Smooth muscle cell of trachea (primary cell): ENCODE data around the gene PIN1. TPM values are rescaled to one million over a fixed set of nuclear protein-coding genes. Genes with fewer than 3 reads are reported as not detected.

ENCODE experiments used
- total RNA-seq: library from RNA; depleted of rRNA; stranded (reverse); fragments of >200 nt; gene quantifications from 2 replicates; pipeline ENCODE4 v1.2.1, GENCODE V29; 2014

PIN1 gene
- 106 and 166 TPM in 2 replicates for total RNA-seq

DNA sequence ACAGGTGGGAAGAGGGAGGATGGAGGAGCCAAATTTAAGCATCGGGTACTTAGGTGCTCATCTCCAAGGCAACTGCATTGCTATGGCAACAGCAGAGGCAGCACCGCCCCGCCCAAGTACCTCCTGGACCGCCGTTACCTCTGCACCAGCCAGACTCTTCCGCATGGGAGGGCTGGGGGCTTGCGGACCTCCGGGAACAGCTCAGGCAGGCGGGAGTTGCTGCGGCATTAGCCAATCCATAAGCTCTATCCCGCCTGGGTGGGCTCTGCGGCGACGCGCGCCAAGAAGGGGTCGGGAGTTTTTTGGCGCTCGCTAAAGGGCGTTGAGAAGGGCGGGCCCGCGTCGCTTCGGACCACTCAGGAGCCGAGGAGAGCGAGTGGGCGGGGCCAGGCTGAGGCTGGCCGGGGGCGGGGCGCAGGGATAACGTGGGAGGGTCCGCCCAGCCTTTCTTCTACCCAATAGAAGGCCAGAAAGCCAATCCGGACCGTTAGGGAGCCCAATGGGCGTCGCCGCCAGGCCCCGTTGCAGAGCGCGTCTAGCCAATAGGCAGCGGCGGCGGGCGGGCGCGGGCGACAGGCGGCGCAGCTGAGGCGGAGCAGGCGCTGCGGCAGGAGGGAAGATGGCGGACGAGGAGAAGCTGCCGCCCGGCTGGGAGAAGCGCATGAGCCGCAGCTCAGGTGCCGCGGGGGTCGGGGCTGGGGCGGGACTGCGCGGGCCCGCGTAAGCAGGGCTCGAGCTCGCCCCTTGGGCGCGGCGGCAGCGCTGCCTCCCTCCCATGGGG lies at the start of gene PIN1:
TSS of gene PIN1 (plus strand) at position 593 of the 781 bp plus-strand sequence. CDS start at position 620, 27 bp downstream.

GRCh38 chr19:9818734-9819595 lies 16.2 kb upstream of the PIN1 start, which contains the start of gene FBXL12:
Gene FBXL12 (minus strand): TSS chr19:9819079. CDS start chr19:9818813, 266 bp downstream.

DNA sequence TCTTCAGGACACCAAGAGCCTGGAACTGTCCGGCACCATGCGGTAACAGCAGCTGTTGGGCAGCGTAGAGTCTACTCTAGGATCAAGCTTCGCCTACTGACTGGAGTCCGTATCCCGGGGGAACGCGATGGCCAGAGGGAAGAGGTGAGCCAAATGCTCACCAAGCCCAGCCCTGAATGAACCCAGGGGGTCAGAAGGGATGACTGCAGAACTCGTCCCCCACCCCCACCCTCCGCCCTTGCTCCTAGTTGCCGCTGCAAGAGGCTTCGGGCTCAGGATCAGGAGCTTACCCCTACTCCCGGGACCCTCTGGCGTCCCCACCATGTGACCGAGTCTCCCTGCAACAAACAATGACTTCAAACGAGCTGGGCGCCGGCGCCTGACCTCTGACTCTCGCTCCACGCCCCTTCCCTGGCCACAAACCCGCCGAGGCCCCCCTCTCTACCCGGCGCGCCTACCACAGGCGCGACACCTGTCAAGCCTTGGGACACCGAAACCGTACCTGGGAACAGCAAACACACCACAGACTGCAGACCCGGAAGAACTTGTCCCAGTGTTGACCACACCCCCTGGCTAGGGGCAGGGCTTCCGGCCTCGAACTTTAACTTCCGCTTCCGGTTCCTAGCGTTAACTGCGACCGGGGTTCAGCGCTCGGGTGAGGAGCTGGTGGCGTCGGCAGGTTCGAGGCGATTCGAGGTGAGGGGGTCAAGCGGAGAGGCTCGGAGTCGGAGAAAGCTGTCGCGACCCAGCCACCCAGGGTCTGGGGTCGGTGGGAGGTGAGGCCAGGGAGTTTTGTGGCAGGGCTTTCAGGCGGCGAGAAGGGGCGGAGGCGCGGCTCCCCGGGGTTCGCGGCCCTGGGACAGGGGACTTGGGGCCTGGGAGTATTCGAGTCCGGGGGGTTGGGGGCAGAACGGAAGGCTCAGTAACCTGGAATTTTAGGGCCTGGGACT lies 7.6 kb upstream of the PIN1 start, which contains the start of gene UBL5:
TSS of gene UBL5 (plus strand) at position 630 of the 950 bp plus-strand sequence. CDS start 420 bp downstream, outside the sequence.

Other genes starting within 250 kb of the PIN1 start
- 37.4 and 42.8 TPM in 2 replicates for gene ZNF561, start 214.1 kb upstream of the PIN1 start, total RNA-seq
- 22.4 and 23.5 TPM in 2 replicates for gene ZNF562, start 160.2 kb upstream of the PIN1 start, total RNA-seq
- gene ZNF846, start 66.6 kb upstream of the PIN1 start, total RNA-seq, result 17.3 and 20.2 TPM in 2 replicates
- gene FBXL12, start 16.2 kb upstream of the PIN1 start, total RNA-seq, result 22.1 and 35.1 TPM in 2 replicates
- 126 and 308 TPM in 2 replicates for gene UBL5, start 7.4 kb upstream of the PIN1 start, total RNA-seq
- 4.1 and 6.1 TPM in 2 replicates for gene OLFM2, start 101.2 kb downstream of the PIN1 start, total RNA-seq
- 3.8 and 5.0 TPM in 2 replicates for gene COL5A3, start 175.2 kb downstream of the PIN1 start, total RNA-seq
- not detected in 2 replicates for gene RDH8, start 178.2 kb downstream of the PIN1 start, total RNA-seq